Spleen (tissue), 11 donors: ENCODE results near the gene SPDEF. TPM values are rescaled to one million over a fixed set of nuclear protein-coding genes. Genes with fewer than 3 reads are reported as not detected.

Experiments
- DNase-seq: peaks from one replicate; pipeline ENCODE4 v3.0.0-alpha.2; 2020
- H3K27ac ChIP-seq, 8 donors: fragments of 200-600 bp; sonication (generic) in 7 of 8; 1 replicate in 4 of 8; 2 replicates in 4 of 8; pipeline versions ENCODE4 v1.5.0 to v1.8.0; 2016 to 2021; ENCODE audit warnings: inconsistent platforms in 4 of 8, mild to moderate bottlenecking in 4 of 8, moderate library complexity in 1 of 8
- H3K27me3 ChIP-seq, 7 donors: fragments of 200-600 bp; sonication (generic) in 6 of 7; replicated peaks in 1 of 7; 1 replicate in 4 of 7; 2 replicates in 3 of 7; pipeline versions ENCODE4 v1.5.0 to v1.8.0; 2016 to 2021; ENCODE audit warnings: inconsistent platforms in 3 of 7, mild to moderate bottlenecking in 1 of 7
- H3K36me3 ChIP-seq, 6 donors: fragments of 200-600 bp; sonication (generic) in 5 of 6; 1 replicate in 4 of 6; 2 replicates in 2 of 6; pipeline versions ENCODE4 v1.5.0 to v1.8.0; 2016 to 2021; ENCODE audit warnings: inconsistent platforms in 2 of 6
- H3K4me1 ChIP-seq, 6 donors: fragments of 200-600 bp; sonication (generic) in 5 of 6; 1 replicate in 3 of 6; 2 replicates in 3 of 6; pipeline versions ENCODE4 v1.5.0 to v1.8.0; 2016 to 2021; ENCODE audit warnings: inconsistent platforms in 3 of 6
- H3K4me3 ChIP-seq, 8 donors: fragments of 200-600 bp; sonication (generic) in 7 of 8; 1 replicate in 4 of 8; 2 replicates in 4 of 8; pipeline versions ENCODE4 v1.5.0 to v1.8.0; 2016 to 2021; ENCODE audit warnings: inconsistent platforms in 4 of 8, mild to moderate bottlenecking in 4 of 8, moderate library complexity in 2 of 8
- H3K9me3 ChIP-seq, 8 donors: fragments of 200-600 bp; sonication (generic) in 7 of 8; 1 replicate in 4 of 8; 2 replicates in 4 of 8; pipeline versions ENCODE4 v1.5.0 to v1.8.0; 2016 to 2021; ENCODE audit warnings: inconsistent platforms in 4 of 8
- CTCF ChIP-seq, 11 experiments: fragments of 200-600 bp in 7 of 11; fragments of 450-650 bp in 4 of 11; sonication (generic) in 4 of 11; IDR thresholded peaks in 8 of 11; conservative IDR thresholded peaks in 3 of 11; 1 replicate in 7 of 11; 2 replicates in 4 of 11; pipeline versions ENCODE4 v1.4.0 to v1.8.0; 2016 to 2021; ENCODE audit warnings: antibody characterized with exemption in 11 of 11, inconsistent platforms in 4 of 11, mild to moderate bottlenecking in 1 of 11
- POLR2A ChIP-seq, 3 donors: fragments of 450-650 bp; IDR thresholded peaks; one replicate each; pipeline ENCODE4 v1.5.1; 2017; ENCODE audit warnings: antibody characterized with exemption in 3 of 3, mild to moderate bottlenecking in 1 of 3
- POLR2AphosphoS5 ChIP-seq, 3 donors: sonication (generic); formaldehyde crosslinking; IDR thresholded peaks; one replicate each; pipeline ENCODE4 v1.5.1; 2017; ENCODE audit warnings: antibody characterized with exemption in 3 of 3
- WGBS, 5 donors: extraction: QIAGEN DNeasy Blood & Tissue Kit in 3 of 5; methylation state at CpG; one replicate each; pipeline versions ENCODE4 v1.1.5 to v1.1.7; 2013 to 2018; 5-methylcytosine and 5-hydroxymethylcytosine counted together
- intact Hi-C: fragments of 100-400 bp; cut with DNase I; formaldehyde crosslinking; loops from one replicate; pipeline ENCODE4 v1.15.0; 2023; ENCODE audit warnings: low total_unique reads
- polyA plus RNA-seq, 3 donors: library from polyadenylated mRNA; stranded (reverse); fragments of 200-250 nt; gene quantifications; one replicate each; pipeline ENCODE4 v1.2.1, GENCODE V29; 2013
- total RNA-seq, 7 donors: library from RNA; depleted of rRNA in 3 of 7; stranded (reverse); fragments of >200 nt in 3 of 7; fragmentation: NEBNext Ultra II Directional in 4 of 7; extraction: Animal tissue kit (Norgen Biotek cat#: 25700) in 4 of 7; gene quantifications; one replicate each; pipeline versions ENCODE4 v1.1.0 to v1.2.1, GENCODE V29; 2016 to 2021
- donor health status: healthy with polysubstance abuse.
- donor health status: DM: no; HTN: no; CAD: no; lungs with moderate emphysema.
- donor health status: DM: no; HTN: no; CAD: no.
- donor health status: Bipolar disorder and iron deficiency.
- donor health status: healthy.
- donor health status: DM: no; HTN: no; CAD: no.
- donor health status: DM: yes; HTN: yes; CAD: no.

The SPDEF gene
- total and polyA plus RNA-seq, 10 donors = 0.03 to 0.32 (median 0.13) TPM; not detected in 7

GRCh38 chr6:34513646-34514045 lies 42.5 kb downstream of the SPDEF start:
- Histone ChIP-seq H3K4me1 (peaks cover 0 to 8% (median 0%) of the 10 kb centered on the region in 6 donors), H3K27ac (no peak overlapping the region), H3K9me3 (peaks cover 0 to 14% (median 9%) of the 10 kb centered on the region in 8 donors), H3K27me3 (peaks cover 0 to 34% (median 10%) of the 10 kb centered on the region in 7 donors), H3K4me3 (no peak overlapping the region), H3K36me3 (no peaks in the 10 kb centered on the region)
- peak; percentile 32 for DNase-seq
- TF ChIP-seq POLR2AphosphoS5 (IDR thresholded peaks at IDR 0.05) = no peak
- no peak for TF ChIP-seq POLR2A (IDR thresholded peaks at IDR 0.05)
- no peak for TF ChIP-seq CTCF (IDR thresholded peaks at IDR 0.05 in 8 of 11, conservative IDR thresholded peaks at IDR 0.05 in 3 of 11)
- WGBS, 5 donors = 86 to 99% (median 94%) methylated on average over 4 of the region's 4 CpGs
- intact Hi-C loops = no loop called here

- 80 to 91% (median 87%) methylated on average over 5 of the region's 5 CpGs for WGBS, 5 donors
- TF ChIP-seq CTCF (IDR thresholded peaks at IDR 0.05 in 8 of 11, conservative IDR thresholded peaks at IDR 0.05 in 3 of 11) (no peak), POLR2AphosphoS5 (IDR thresholded peaks at IDR 0.05) (no peak), POLR2A (IDR thresholded peaks at IDR 0.05) (no peak)
- H3K4me1 ChIP-seq = peaks cover 0 to 8% (median 0%) of the 10 kb centered on the region in 6 donors
- peaks cover 0 to 34% (median 10%) of the 10 kb centered on the region in 7 donors for H3K27me3 ChIP-seq
- intact Hi-C loops = no loop called here
- H3K9me3 ChIP-seq = peaks cover 0 to 15% (median 9%) of the 10 kb centered on the region in 8 donors
- no peak overlapping the region for H3K4me3 ChIP-seq
- DNase-seq = peak; percentile 11
- no peak overlapping the region for H3K27ac ChIP-seq
- H3K36me3 ChIP-seq = no peaks in the 10 kb centered on the region
Measured at GRCh38 chr6:34512738-34513115, 43.4 kb downstream of the SPDEF start.

GRCh38 chr6:34511915-34512737 lies 44.0 kb downstream of the SPDEF start:
- DNase-seq = peak; percentile 46
- intact Hi-C loops = no loop called here

More at GRCh38 chr6:34511915-34512737, 44.0 kb downstream of the SPDEF start:
- H3K27ac ChIP-seq = no peak overlapping the region
- peaks cover 0 to 8% (median 0%) of the 10 kb centered on the region in 6 donors for H3K4me1 ChIP-seq
- H3K27me3 ChIP-seq = peaks cover 0 to 32% (median 10%) of the 10 kb centered on the region in 7 donors
- H3K36me3 ChIP-seq = no peaks in the 10 kb centered on the region
- TF ChIP-seq POLR2A (IDR thresholded peaks at IDR 0.05) (no peak), CTCF (IDR thresholded peaks at IDR 0.05 in 8 of 11, conservative IDR thresholded peaks at IDR 0.05 in 3 of 11) (no peak), POLR2AphosphoS5 (IDR thresholded peaks at IDR 0.05) (no peak)
- no peak overlapping the region for H3K4me3 ChIP-seq
- H3K9me3 ChIP-seq = peaks cover 0 to 15% (median 9%) of the 10 kb centered on the region in 8 donors
- 61 to 76% (median 64%) methylated on average over 9 to 12 of the region's 12 CpGs for WGBS, 5 donors
